Left lung (tissue), 10 donors: Measurements from ENCODE around the gene PTPRN2. TPM values are rescaled to one million over a fixed set of nuclear protein-coding genes. Genes with fewer than 3 reads are reported as not detected.
A peak's percentile ranks its signal among the peaks of the same experiment; 100 is the strongest.

Experiments
- ATAC-seq: fragments of 200-7000 bp; cut with Tn5 transposase; one replicate; pipeline ENCODE4 v1.9.1; 2020; ENCODE audit warnings: moderate library complexity
- DNase-seq, 4 donors: peaks; one replicate each; pipeline ENCODE4 v3.0.0-alpha.2; 2013 to 2020
- H3K27ac ChIP-seq, 2 donors: fragments of 200-600 bp; sonication (generic) in 1 of 2; one replicate each; pipeline versions ENCODE4 v1.5.0 to v1.8.0; 2020 to 2021
- H3K27me3 ChIP-seq, 2 donors: fragments of 200-600 bp; sonication (generic) in 1 of 2; one replicate each; pipeline versions ENCODE4 v1.5.0 to v1.8.0; 2020 to 2021
- H3K36me3 ChIP-seq, 2 donors: fragments of 200-600 bp; sonication (generic) in 1 of 2; one replicate each; pipeline versions ENCODE4 v1.5.0 to v1.8.0; 2020 to 2021
- H3K4me1 ChIP-seq, 2 donors: fragments of 200-600 bp; one replicate each; pipeline ENCODE4 v1.8.0; 2021
- H3K4me3 ChIP-seq, 2 donors: fragments of 200-600 bp; sonication (generic) in 1 of 2; one replicate each; pipeline versions ENCODE4 v1.5.0 to v1.8.0; 2020 to 2021; ENCODE audit warnings: mild to moderate bottlenecking in 1 of 2
- H3K9me3 ChIP-seq, 2 donors: fragments of 200-600 bp; sonication (generic) in 1 of 2; one replicate each; pipeline versions ENCODE4 v1.5.0 to v1.8.0; 2020 to 2021
- intact Hi-C, 2 donors: fragments of 100-400 bp; cut with DNase I; formaldehyde crosslinking; loops; one replicate each; pipeline versions ENCODE4 v1.11.2 to v1.14.2; 2022
- polyA plus RNA-seq, 6 donors: library from polyadenylated mRNA; unstranded; fragments of 120-200 nt; gene quantifications; one replicate each; pipeline ENCODE4 v1.2.1, GENCODE V29; 2013; ENCODE audit not compliant: insufficient read length in 6 of 6
- total RNA-seq, 2 donors: library from RNA; stranded (reverse); fragmentation: NEBNext Ultra II Directional; extraction: Animal tissue kit (Norgen Biotek cat#: 25700); gene quantifications; one replicate each; pipeline ENCODE4 v1.2.1, GENCODE V29; 2021
- TF ChIP-seq, protein P1 (sequence below), 2 donors: fragments of 200-600 bp; sonication (generic) in 1 of 2; IDR thresholded peaks; one replicate each; pipeline versions ENCODE4 v1.5.0 to v1.8.0; 2021; ENCODE audit warnings: antibody characterized with exemption in 2 of 2
- donor health status: DM: no; HTN: yes; CAD: no.
- donor health status: DM: no; HTN: no; CAD: no.

The PTPRN2 gene
- total and polyA plus RNA-seq, 8 donors, result 4.0 to 7.8 (median 6.8) TPM

- H3K4me3 ChIP-seq, result no peak overlapping the region
- no peak overlapping the region for H3K27ac ChIP-seq
- no peaks in the 10 kb centered on the region for H3K36me3 ChIP-seq
- H3K9me3 ChIP-seq, result no peaks in the 10 kb centered on the region
- TF ChIP-seq, protein P1, sequence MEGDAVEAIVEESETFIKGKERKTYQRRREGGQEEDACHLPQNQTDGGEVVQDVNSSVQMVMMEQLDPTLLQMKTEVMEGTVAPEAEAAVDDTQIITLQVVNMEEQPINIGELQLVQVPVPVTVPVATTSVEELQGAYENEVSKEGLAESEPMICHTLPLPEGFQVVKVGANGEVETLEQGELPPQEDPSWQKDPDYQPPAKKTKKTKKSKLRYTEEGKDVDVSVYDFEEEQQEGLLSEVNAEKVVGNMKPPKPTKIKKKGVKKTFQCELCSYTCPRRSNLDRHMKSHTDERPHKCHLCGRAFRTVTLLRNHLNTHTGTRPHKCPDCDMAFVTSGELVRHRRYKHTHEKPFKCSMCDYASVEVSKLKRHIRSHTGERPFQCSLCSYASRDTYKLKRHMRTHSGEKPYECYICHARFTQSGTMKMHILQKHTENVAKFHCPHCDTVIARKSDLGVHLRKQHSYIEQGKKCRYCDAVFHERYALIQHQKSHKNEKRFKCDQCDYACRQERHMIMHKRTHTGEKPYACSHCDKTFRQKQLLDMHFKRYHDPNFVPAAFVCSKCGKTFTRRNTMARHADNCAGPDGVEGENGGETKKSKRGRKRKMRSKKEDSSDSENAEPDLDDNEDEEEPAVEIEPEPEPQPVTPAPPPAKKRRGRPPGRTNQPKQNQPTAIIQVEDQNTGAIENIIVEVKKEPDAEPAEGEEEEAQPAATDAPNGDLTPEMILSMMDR (IDR thresholded peaks at IDR 0.05), result no peak
- intact Hi-C loops, result no loop called here
- peaks cover 0 to 22% of the 10 kb centered on the region in 2 donors for H3K4me1 ChIP-seq
- H3K27me3 ChIP-seq, result peaks cover 96 to 100% of the 10 kb centered on the region in 2 donors
- DNase-seq, result peak in 1 of 4 donors; percentile 27
- no peak for ATAC-seq
These were observed 902.0 kb downstream of the PTPRN2 start for GRCh38 chr7:157685430-157686284.

DNA sequence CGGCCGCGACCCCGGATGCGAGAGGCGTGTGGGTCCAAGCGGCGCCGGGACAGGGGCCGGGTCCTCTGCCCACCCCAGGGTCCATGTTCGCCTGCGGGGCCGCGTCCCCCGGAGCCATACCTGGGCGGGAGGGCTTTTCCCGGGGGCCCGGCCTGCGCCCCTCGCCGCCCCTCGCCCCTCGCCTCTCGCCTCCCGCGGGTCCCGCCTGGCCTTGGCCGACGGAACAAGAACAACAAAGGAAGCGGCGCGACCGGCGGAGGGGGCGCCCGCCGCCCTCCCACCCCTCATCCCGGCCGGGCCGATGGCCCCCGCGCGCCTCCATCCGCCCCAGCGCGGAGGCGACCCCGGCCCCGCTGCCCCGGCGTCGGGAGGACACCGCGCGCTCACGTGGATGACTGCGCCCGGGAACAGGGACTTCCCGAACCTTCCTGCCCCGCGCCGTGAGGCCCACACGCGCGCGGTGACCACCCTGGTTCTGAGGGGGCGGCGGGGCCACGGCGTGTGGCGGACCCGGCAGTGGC is 902.7 kb downstream of the PTPRN2 start:
- ATAC-seq, result no peak
- intact Hi-C loops, result no loop called here

GRCh38 chr7:157684157-157684908 is 903.3 kb downstream of the PTPRN2 start:
- H3K9me3 ChIP-seq, result no peaks in the 10 kb centered on the region
- H3K27ac ChIP-seq, result no peak overlapping the region
- TF ChIP-seq, protein P1 (IDR thresholded peaks at IDR 0.05), result no peak
- H3K4me3 ChIP-seq, result no peak overlapping the region
- no peaks in the 10 kb centered on the region for H3K36me3 ChIP-seq
- DNase-seq, result no peak
- peaks cover 87 to 100% of the 10 kb centered on the region in 2 donors for H3K27me3 ChIP-seq
- intact Hi-C loops, result no loop called here
- no peak for ATAC-seq
- H3K4me1 ChIP-seq, result peaks cover 0 to 9% of the 10 kb centered on the region in 2 donors

More for the DNA sequence above, 902.7 kb downstream of the PTPRN2 start:
- no peak overlapping the region for H3K27ac ChIP-seq
- H3K4me3 ChIP-seq, result no peak overlapping the region
- no peaks in the 10 kb centered on the region for H3K9me3 ChIP-seq
- DNase-seq, result no peak
- peaks cover 93 to 100% of the 10 kb centered on the region in 2 donors for H3K27me3 ChIP-seq
- H3K36me3 ChIP-seq, result no peaks in the 10 kb centered on the region
- H3K4me1 ChIP-seq, result peaks cover 0 to 16% of the 10 kb centered on the region in 2 donors
- TF ChIP-seq, protein P1 (IDR thresholded peaks at IDR 0.05), result no peak

GRCh38 chr7:157683747-157684156 is 903.9 kb downstream of the PTPRN2 start:
- H3K4me3 ChIP-seq, result no peak overlapping the region
- H3K27ac ChIP-seq, result no peak overlapping the region
- intact Hi-C loops, result no loop called here
- H3K9me3 ChIP-seq, result no peaks in the 10 kb centered on the region
- H3K36me3 ChIP-seq, result no peaks in the 10 kb centered on the region
- H3K4me1 ChIP-seq, result peaks cover 0 to 3% of the 10 kb centered on the region in 2 donors
- ATAC-seq, result no peak
- H3K27me3 ChIP-seq, result peaks cover 87 to 100% of the 10 kb centered on the region in 2 donors
- no peak for DNase-seq
- TF ChIP-seq, protein P1 (IDR thresholded peaks at IDR 0.05), result no peak
